GM13976 (cell line): ENCODE data around the gene MX1.

Experiments
- DNase-seq: peaks from one replicate; pipeline ENCODE4 v3.0.0; 2012; ENCODE audit warnings: low spot score
- in situ Hi-C: fragments of 300-500 bp; cut with MboI; formaldehyde crosslinking; loops from one replicate; pipeline ENCODE4 v1.12.0; 2022; ENCODE audit warnings: low sequenced_read_pairs, mixed read lengths, inconsistent platforms; ENCODE audit not compliant: unreplicated experiment
- TF ChIP-seq, protein P1 (sequence below): IDR thresholded peaks from 2 replicates; pipeline ENCODE4 v1.5.1; 2012; ENCODE audit warnings: borderline replicate concordance, mild to moderate bottlenecking; ENCODE audit not compliant: insufficient read depth; ENCODE audit errors: extremely low read depth, missing control alignments, control extremely low read depth

Gene MX1

DNA sequence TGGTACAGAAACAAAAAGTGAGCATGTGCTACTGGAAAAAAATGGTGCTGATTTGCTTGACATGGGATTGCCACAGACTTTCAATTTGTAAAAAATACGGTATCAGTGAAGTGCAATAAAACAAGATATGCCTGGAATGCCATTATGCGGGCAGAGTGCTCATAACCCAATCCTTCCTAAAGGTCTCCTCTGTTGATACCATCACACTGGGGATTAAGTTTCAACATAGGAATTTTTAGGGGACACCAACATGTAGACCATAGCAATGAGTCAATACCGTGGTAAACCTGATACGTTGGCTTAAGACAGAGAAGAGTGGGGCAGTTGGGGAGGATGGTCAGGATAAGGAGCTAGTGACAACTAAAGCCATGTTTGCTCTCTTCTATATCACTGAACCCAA, 20.5 kb downstream of the MX1 start:
- TF ChIP-seq, protein P1, sequence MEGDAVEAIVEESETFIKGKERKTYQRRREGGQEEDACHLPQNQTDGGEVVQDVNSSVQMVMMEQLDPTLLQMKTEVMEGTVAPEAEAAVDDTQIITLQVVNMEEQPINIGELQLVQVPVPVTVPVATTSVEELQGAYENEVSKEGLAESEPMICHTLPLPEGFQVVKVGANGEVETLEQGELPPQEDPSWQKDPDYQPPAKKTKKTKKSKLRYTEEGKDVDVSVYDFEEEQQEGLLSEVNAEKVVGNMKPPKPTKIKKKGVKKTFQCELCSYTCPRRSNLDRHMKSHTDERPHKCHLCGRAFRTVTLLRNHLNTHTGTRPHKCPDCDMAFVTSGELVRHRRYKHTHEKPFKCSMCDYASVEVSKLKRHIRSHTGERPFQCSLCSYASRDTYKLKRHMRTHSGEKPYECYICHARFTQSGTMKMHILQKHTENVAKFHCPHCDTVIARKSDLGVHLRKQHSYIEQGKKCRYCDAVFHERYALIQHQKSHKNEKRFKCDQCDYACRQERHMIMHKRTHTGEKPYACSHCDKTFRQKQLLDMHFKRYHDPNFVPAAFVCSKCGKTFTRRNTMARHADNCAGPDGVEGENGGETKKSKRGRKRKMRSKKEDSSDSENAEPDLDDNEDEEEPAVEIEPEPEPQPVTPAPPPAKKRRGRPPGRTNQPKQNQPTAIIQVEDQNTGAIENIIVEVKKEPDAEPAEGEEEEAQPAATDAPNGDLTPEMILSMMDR, result no peak
- in situ Hi-C loops, result no loop called here

DNA sequence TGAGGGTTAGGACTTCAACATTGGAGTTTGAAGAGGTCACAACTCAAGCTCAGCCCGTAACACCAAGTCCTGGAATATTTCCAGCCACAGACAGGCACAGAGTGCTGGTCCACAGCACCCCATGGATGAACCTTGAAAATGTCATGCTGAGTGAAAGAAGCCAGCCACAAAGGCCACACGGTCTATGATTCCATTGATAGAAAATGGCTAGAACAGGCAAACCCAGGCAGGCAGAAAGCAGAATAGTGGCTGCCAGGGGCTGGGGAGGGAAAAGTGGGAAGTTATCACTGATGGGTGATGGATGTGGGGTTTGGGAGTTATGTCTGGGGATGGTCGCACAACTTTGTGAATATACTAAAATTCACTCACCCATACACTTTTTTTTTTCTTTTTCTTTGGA, 21.3 kb downstream of the MX1 start:
- TF ChIP-seq, protein P1, result no peak
- no peak for DNase-seq
- in situ Hi-C loops, result no loop called here

More for the DNA sequence above, 20.5 kb downstream of the MX1 start:
- DNase-seq, result no peak

DNA sequence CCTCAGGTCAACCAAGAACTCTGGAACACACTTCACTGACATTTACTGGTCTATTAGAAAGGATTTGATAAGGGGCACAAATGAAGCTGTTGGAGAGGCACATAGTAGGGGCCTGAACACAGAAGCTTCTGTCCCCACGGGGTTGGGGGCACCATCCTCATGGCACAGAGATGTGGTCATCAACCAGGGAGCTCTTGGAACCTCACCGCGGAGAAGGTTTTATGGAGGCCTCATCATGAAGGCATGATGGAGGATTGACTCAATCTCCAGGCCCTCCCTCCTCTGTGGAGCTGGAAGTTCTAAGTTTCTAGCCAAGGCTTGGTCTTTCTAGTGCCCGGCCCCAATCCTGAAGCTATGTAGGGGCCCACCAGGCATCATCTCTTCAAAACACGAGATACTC, 23.6 kb downstream of the MX1 start:
- in situ Hi-C loops, result loop anchor here (25.0 kb wide), 1 partner anchor 162 kb away; no protein-coding TSS in a partner anchor
- DNase-seq, result no peak
- TF ChIP-seq, protein P1, result no peak

DNA sequence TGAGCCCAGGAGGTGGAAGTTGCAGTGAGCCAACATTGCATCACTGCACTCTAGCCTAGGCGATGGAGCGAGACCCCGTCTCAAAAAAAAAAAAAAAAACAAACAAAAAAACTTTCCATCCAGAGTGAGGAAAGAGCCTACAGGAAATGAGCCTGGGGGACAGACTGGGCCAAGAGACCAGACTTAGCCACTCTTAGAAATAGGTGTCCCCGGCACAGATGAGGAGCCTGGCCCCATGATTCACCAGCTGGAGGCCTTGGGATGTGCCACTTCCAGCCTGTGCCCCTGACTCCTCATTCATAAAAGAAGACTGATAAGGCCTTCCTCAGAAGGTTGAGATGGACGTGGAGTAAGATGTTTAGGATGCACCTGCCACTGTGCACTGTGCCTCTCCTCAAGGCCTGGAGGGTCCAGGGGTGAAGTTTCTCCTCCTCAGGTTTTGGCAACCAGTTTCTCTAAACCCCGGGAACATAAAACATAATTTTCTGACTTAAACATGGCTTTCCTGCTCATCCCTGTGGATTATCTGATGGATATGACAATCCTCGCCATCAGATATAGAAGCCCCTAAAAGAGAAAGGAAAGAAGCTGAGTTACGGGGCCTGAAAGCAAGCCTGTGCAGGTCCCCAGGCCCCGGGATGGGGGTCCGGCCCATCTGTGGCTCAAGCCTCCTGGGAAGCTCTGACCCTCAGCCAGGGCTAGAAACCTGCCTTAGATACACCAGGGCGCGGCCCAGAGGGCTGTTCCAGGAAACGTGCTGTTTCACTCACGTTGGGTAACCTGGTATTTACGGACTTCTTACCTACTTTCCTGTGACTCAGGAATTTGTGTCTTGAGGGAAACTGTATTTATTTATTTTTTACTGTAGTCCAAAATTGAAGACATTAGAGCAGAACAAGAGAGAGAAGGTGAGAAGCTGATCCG, 26.0 kb downstream of the MX1 start:
- TF ChIP-seq, protein P1, result no peak
- in situ Hi-C loops, result loop anchor here (25.0 kb wide), 1 partner anchor 165 kb away; no protein-coding TSS in a partner anchor
- no peak for DNase-seq

DNA sequence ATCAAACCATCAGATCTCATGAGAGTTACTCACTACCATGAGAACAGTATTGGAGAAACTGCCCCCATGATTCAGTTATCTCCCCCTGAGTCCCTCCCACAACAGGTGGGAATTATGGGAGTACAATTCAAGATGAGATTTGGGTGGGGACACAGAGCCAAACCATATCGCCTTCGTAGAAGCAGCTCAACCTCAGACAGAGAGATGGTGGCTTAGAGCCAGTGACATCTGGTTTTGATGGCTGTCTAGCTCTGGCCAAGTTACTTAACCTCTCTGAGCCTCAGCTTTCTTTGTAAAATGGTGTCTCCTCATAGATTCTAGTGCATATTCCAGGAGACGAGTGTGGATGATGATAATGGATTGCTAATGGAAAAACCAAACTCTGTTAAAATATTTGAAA, 27.2 kb downstream of the MX1 start:
- TF ChIP-seq, protein P1, result no peak
- DNase-seq, result no peak
- in situ Hi-C loops, result loop anchor here (25.0 kb wide), 1 partner anchor 166 kb away; no protein-coding TSS in a partner anchor

DNA sequence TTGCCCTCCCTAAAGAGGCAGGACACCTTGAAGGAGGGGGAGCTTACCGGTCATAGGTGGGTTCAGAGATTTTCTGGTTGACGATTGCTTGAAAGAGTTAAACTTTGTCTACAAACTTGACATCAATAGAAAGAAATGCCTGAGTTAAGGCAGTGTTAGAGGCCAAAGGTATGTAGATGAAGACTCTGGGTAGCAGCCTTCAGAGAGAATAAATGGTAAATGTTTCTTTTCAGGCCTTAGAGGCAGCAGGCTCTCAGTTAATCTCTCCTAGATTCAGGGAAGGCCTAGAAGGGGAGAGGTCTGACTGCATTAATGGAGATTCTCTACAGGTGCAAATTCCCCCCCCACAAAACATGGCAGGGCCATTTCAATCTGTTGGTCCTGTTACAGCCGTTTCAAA, 27.7 kb downstream of the MX1 start:
- in situ Hi-C loops, result loop anchor here (25.0 kb wide), 1 partner anchor 166 kb away; no protein-coding TSS in a partner anchor
- TF ChIP-seq, protein P1, result no peak
- no peak for DNase-seq
